H9 (cell line): ENCODE data around the gene SASH3. TPM values are rescaled to one million over a fixed set of nuclear protein-coding genes. Genes with fewer than 3 reads are reported as not detected.

Source experiments
- DNase-seq: peaks from one replicate; pipeline ENCODE4 v3.0.0-alpha.2; 2017
- H2AFZ ChIP-seq: one replicate; pipeline ENCODE4 v1.6.1; 2013; ENCODE audit warnings: mild to moderate bottlenecking, low read length, control low read depth, moderate library complexity
- H2AK5ac ChIP-seq: 2 replicates; pipeline ENCODE4 v1.6.1; 2013; ENCODE audit warnings: low read length, control low read depth, mixed read lengths; ENCODE audit not compliant: insufficient read length
- H2BK120ac ChIP-seq: one replicate; pipeline ENCODE4 v1.6.1; 2013; ENCODE audit warnings: low read depth, mild to moderate bottlenecking, low read length, control low read depth, inconsistent platforms; ENCODE audit not compliant: poor library complexity, severe bottlenecking
- H2BK12ac ChIP-seq: 2 replicates; pipeline ENCODE4 v1.6.1; 2013; ENCODE audit warnings: low read length, control low read depth, mixed read lengths, low read depth; ENCODE audit not compliant: insufficient read length
- H2BK15ac ChIP-seq: 2 replicates; pipeline ENCODE4 v1.6.1; 2013; ENCODE audit warnings: low read depth, low read length, control low read depth
- H2BK20ac ChIP-seq: one replicate; pipeline ENCODE4 v1.6.1; 2013; ENCODE audit warnings: low read depth, mild to moderate bottlenecking, low read length, control low read depth, inconsistent platforms; ENCODE audit not compliant: poor library complexity, severe bottlenecking
- H2BK5ac ChIP-seq: 2 replicates; pipeline ENCODE4 v1.6.1; 2013; ENCODE audit warnings: low read length, control low read depth, mixed read lengths; ENCODE audit not compliant: insufficient read length
- H3K14ac ChIP-seq: 2 replicates; pipeline ENCODE4 v1.6.1; 2013; ENCODE audit warnings: low read length, control low read depth; ENCODE audit not compliant: insufficient read depth
- H3K18ac ChIP-seq: 2 replicates; pipeline ENCODE4 v1.6.1; 2013; ENCODE audit warnings: low read depth, mild to moderate bottlenecking, mixed read lengths, low read length, control low read depth; ENCODE audit not compliant: insufficient read length
- H3K23ac ChIP-seq: 2 replicates; pipeline ENCODE4 v1.6.1; 2013; ENCODE audit warnings: low read length, control low read depth, mixed read lengths, low read depth; ENCODE audit not compliant: insufficient read length
- H3K23me2 ChIP-seq: 2 replicates; pipeline ENCODE4 v1.6.1; 2013; ENCODE audit warnings: low read depth, mild to moderate bottlenecking, mixed read lengths, low read length, control low read depth; ENCODE audit not compliant: insufficient read length, poor library complexity, severe bottlenecking
- H3K27ac ChIP-seq: 2 replicates; pipeline ENCODE4 v1.5.1; 2013; ENCODE audit warnings: low read length, control low read depth, mixed read lengths, low read depth; ENCODE audit not compliant: insufficient read length
- H3K27me3 ChIP-seq: 2 replicates; pipeline ENCODE4 v1.6.1; 2013; ENCODE audit warnings: low read length, control low read depth, inconsistent platforms; ENCODE audit not compliant: insufficient read depth
- H3K4ac ChIP-seq: 2 replicates; pipeline ENCODE4 v1.6.1; 2013; ENCODE audit warnings: low read depth, mild to moderate bottlenecking, control low read depth, inconsistent platforms, low read length, moderate library complexity
- H3K4me1 ChIP-seq: 2 replicates; pipeline ENCODE4 v1.6.1; 2013; ENCODE audit warnings: low read length, control low read depth, inconsistent platforms; ENCODE audit not compliant: insufficient read depth
- H3K4me2 ChIP-seq: 2 replicates; pipeline ENCODE4 v1.6.1; 2013; ENCODE audit warnings: low read length, control low read depth, mixed read lengths; ENCODE audit not compliant: insufficient read length, insufficient read depth
- H3K56ac ChIP-seq: 2 replicates; pipeline ENCODE4 v1.6.1; 2013; ENCODE audit warnings: low read depth, mild to moderate bottlenecking, mixed read lengths, low read length, control low read depth; ENCODE audit not compliant: insufficient read length
- H3K79me1 ChIP-seq: 2 replicates; pipeline ENCODE4 v1.6.1; 2013; ENCODE audit warnings: low read depth, mild to moderate bottlenecking, moderate library complexity, low read length, control low read depth, inconsistent platforms; ENCODE audit not compliant: insufficient read depth, poor library complexity, severe bottlenecking
- H3K79me2 ChIP-seq: 2 replicates; pipeline ENCODE4 v1.6.1; 2013; ENCODE audit warnings: low read length, control low read depth, inconsistent platforms; ENCODE audit not compliant: insufficient read depth
- H3K9ac ChIP-seq: 2 replicates; pipeline ENCODE4 v1.6.1; 2013; ENCODE audit warnings: low read length, control low read depth, mixed read lengths; ENCODE audit not compliant: insufficient read length; ENCODE audit errors: extremely low read depth
- H3K9me3 ChIP-seq: one replicate; pipeline ENCODE4 v1.6.1; 2013; ENCODE audit warnings: low read depth, low read length, inconsistent platforms; ENCODE audit not compliant: control insufficient read depth
- H3T11ph ChIP-seq: one replicate; pipeline ENCODE4 v1.6.1; 2013; ENCODE audit warnings: mild to moderate bottlenecking, low read length, control low read depth, inconsistent platforms
- H4K20me1 ChIP-seq: one replicate; pipeline ENCODE4 v1.6.1; 2013; ENCODE audit not compliant: control insufficient read depth, insufficient read length, insufficient read depth
- H4K5ac ChIP-seq: 2 replicates; pipeline ENCODE4 v1.6.1; 2013; ENCODE audit warnings: low read depth, mild to moderate bottlenecking, mixed read lengths, low read length, control low read depth; ENCODE audit not compliant: insufficient read length
- H4K8ac ChIP-seq: replicated peaks from 2 replicates; pipeline ENCODE4 v1.6.1; 2013; ENCODE audit warnings: low read length, control low read depth, mixed read lengths, low read depth; ENCODE audit not compliant: insufficient read length
- H4K91ac ChIP-seq: 2 replicates; pipeline ENCODE4 v1.6.1; 2013; ENCODE audit warnings: low read depth, mild to moderate bottlenecking, moderate library complexity, mixed read lengths, low read length, control low read depth; ENCODE audit not compliant: insufficient read length
- H3K27ac Mint-ChIP-seq, 3 experiments: 2 replicates in 2 of 3; 3 replicates in 1 of 3; pipeline ENCODE4 v1.8.0; 2020 to 2021; ENCODE audit warnings: mixed read lengths in 3 of 3, mild to moderate bottlenecking in 1 of 3, moderate library complexity in 1 of 3
- H3K27me3 Mint-ChIP-seq: 2 replicates; pipeline ENCODE4 v1.8.0; 2021; ENCODE audit warnings: low read depth, mild to moderate bottlenecking, moderate library complexity, mixed read lengths
- H3K36me3 Mint-ChIP-seq, 3 experiments: 2 replicates in 2 of 3; 3 replicates in 1 of 3; pipeline ENCODE4 v1.8.0; 2020 to 2021; ENCODE audit warnings: low read depth in 3 of 3, mixed read lengths in 3 of 3; ENCODE audit not compliant: insufficient read depth in 1 of 3
- H3K4me1 Mint-ChIP-seq, 2 experiments: 2 replicates each; pipeline ENCODE4 v1.8.0; 2020; ENCODE audit warnings: mixed read lengths in 2 of 2
- H3K4me3 Mint-ChIP-seq, 2 experiments: 2 replicates in 1 of 2; 3 replicates in 1 of 2; pipeline ENCODE4 v1.8.0; 2020 to 2021; ENCODE audit warnings: mild to moderate bottlenecking in 2 of 2, mixed read lengths in 2 of 2, moderate library complexity in 1 of 2
- H3K9me3 Mint-ChIP-seq, 2 experiments: 2 replicates in 1 of 2; 3 replicates in 1 of 2; pipeline ENCODE4 v1.8.0; 2020; ENCODE audit warnings: mild to moderate bottlenecking in 2 of 2, mixed read lengths in 2 of 2, moderate library complexity in 1 of 2
- WGBS: extraction: QIAGEN DNeasy Blood & Tissue Kit; methylation state at CpG from one replicate; pipeline ENCODE4 v1.1.7; 2013; ENCODE audit warnings: missing lambda C conversion rate, low lambda C conversion rate, mixed read lengths; ENCODE audit not compliant: insufficient read length; ENCODE audit errors: extremely low coverage; 5-methylcytosine and 5-hydroxymethylcytosine counted together
- total RNA-seq: library from RNA; stranded (reverse); gene quantifications from 2 replicates; pipeline ENCODE4 v1.2.1, GENCODE V29; 2021
- TF ChIP-seq, protein P1 (sequence below): fragments of 200-600 bp; sonication (generic); conservative IDR thresholded peaks from 3 replicates; pipeline ENCODE4 v1.8.0; 2021; ENCODE audit warnings: antibody characterized with exemption, mild to moderate bottlenecking

Gene SASH3
- total RNA-seq, 1 experiment from 2014 or later: not detected

DNA sequence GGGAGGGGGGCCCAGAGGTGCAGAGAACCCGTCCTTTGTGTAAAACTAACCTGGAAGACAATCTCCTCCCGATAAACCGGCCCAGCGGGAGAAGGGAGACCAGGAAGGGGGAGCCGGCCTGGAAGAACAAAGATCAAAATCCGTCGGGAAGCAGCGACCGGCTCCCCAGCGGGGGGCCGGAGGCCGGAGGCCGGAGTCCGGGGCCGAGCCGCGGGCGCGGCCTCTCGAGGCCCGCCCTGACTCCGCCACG, 63.4 kb downstream of the SASH3 start:
- H3K23me2 ChIP-seq: peaks cover 3% of the 10 kb centered on the region
- no peak overlapping the region for H2BK20ac ChIP-seq
- H3K4me1 Mint-ChIP-seq: peaks cover 10 to 15% of the 10 kb centered on the region in 2 experiments
- no peak overlapping the region for H3K4ac ChIP-seq
- H4K91ac ChIP-seq: no peak overlapping the region
- peaks cover 0 to 71% of the 10 kb centered on the region in 2 experiments; a peak in 2 of 5 replicates for H3K9me3 Mint-ChIP-seq
- no peak overlapping the region for H3T11ph ChIP-seq
- no peak overlapping the region for H2BK12ac ChIP-seq
- H2AFZ ChIP-seq: no peak overlapping the region
- H3K4me1 ChIP-seq: no peaks in the 10 kb centered on the region
- H3K79me2 ChIP-seq: no peaks in the 10 kb centered on the region
- peak overlapping the region; percentile 46 for H3K9ac ChIP-seq
- peak overlapping the region; percentile 65 for H3K4me2 ChIP-seq
- H2BK5ac ChIP-seq: no peak overlapping the region
- peaks cover 4% of the 10 kb centered on the region for H3K27me3 Mint-ChIP-seq
- no peaks in the 10 kb centered on the region for H3K79me1 ChIP-seq
- H3K56ac ChIP-seq: no peak overlapping the region
- no peak overlapping the region for H2BK120ac ChIP-seq
- no peaks in the 10 kb centered on the region for H3K27me3 ChIP-seq
- DNase-seq: peak; percentile 32
- peak overlapping the region in 2 of 3 experiments; percentile 18 to 82; a peak in 3 of 7 replicates for H3K27ac Mint-ChIP-seq
- H3K9me3 ChIP-seq: peaks cover 8% of the 10 kb centered on the region
- no peak overlapping the region for H4K8ac ChIP-seq
- no peak overlapping the region for H3K18ac ChIP-seq
- no peaks in the 10 kb centered on the region for H4K20me1 ChIP-seq
- H4K5ac ChIP-seq: no peak overlapping the region
- no peak overlapping the region for H2BK15ac ChIP-seq
- peak overlapping the region; percentile 88 to 94 for H3K4me3 Mint-ChIP-seq
- WGBS: no CpG with 5 or more reads among the region's 23 CpGs
- H3K27ac ChIP-seq: no peak overlapping the region
- H2AK5ac ChIP-seq: no peak overlapping the region
- no peak overlapping the region for H3K23ac ChIP-seq
- no peak overlapping the region for H3K14ac ChIP-seq
- peaks cover 12 to 27% (median 12%) of the 10 kb centered on the region in 3 experiments; a peak in 6 of 7 replicates for H3K36me3 Mint-ChIP-seq
- TF ChIP-seq, protein P1, sequence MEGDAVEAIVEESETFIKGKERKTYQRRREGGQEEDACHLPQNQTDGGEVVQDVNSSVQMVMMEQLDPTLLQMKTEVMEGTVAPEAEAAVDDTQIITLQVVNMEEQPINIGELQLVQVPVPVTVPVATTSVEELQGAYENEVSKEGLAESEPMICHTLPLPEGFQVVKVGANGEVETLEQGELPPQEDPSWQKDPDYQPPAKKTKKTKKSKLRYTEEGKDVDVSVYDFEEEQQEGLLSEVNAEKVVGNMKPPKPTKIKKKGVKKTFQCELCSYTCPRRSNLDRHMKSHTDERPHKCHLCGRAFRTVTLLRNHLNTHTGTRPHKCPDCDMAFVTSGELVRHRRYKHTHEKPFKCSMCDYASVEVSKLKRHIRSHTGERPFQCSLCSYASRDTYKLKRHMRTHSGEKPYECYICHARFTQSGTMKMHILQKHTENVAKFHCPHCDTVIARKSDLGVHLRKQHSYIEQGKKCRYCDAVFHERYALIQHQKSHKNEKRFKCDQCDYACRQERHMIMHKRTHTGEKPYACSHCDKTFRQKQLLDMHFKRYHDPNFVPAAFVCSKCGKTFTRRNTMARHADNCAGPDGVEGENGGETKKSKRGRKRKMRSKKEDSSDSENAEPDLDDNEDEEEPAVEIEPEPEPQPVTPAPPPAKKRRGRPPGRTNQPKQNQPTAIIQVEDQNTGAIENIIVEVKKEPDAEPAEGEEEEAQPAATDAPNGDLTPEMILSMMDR: no peak
